Heart left ventricle (tissue), 13 donors: ENCODE measurements around the gene N4BP2L1.

ENCODE experiments used
- POLR2A ChIP-seq, 2 donors: fragments of 450-650 bp; IDR thresholded peaks; one replicate each; pipeline ENCODE4 v1.6.1; 2017; ENCODE audit warnings: antibody characterized with exemption in 2 of 2, mild to moderate bottlenecking in 2 of 2, moderate library complexity in 2 of 2
- TF ChIP-seq, protein P1 (sequence below), 12 donors: fragments of 200-600 bp; sonication (generic) in 4 of 12; IDR thresholded peaks; one replicate each; pipeline versions ENCODE4 v1.5.0 to v1.8.0; 2018 to 2022; ENCODE audit warnings: antibody characterized with exemption in 12 of 12, mild to moderate bottlenecking in 5 of 12
- donor health status: ischemic (EF 13 %, LVEDD 7.1; RV severe dilation, severe dysfunction).
- donor health status: DM: no; HTN: yes; CAD: no.
- donor health status: DM: no; HTN: no; CAD: no.
- donor health status: ischemic (EF 25% LVEDD 6.9; RV normal size, moderate dysfunction).
- donor health status: ischemic (EF 25% LVEDD 5.7; RV mildly dilated, moderate dysfunction).
- donor health status: ischemic (EF 35%, LVEDD 5.7; RV mildly dilated, moderate dysfunction).
- donor health status: nonischemic (EF 11% LVEDD 7.7; RV severe dilation, severe dysfunction).
- donor health status: DM: yes; HTN: yes; CAD: no.
- donor health status: PGD.
- donor health status: ischemic (EF 29% LVEDD 5.4; RV normal size, mild dysfunction).
- donor health status: nonischemic (EF 23%, LVEDD 6.1; RV moderate dilation, normal function).

DNA sequence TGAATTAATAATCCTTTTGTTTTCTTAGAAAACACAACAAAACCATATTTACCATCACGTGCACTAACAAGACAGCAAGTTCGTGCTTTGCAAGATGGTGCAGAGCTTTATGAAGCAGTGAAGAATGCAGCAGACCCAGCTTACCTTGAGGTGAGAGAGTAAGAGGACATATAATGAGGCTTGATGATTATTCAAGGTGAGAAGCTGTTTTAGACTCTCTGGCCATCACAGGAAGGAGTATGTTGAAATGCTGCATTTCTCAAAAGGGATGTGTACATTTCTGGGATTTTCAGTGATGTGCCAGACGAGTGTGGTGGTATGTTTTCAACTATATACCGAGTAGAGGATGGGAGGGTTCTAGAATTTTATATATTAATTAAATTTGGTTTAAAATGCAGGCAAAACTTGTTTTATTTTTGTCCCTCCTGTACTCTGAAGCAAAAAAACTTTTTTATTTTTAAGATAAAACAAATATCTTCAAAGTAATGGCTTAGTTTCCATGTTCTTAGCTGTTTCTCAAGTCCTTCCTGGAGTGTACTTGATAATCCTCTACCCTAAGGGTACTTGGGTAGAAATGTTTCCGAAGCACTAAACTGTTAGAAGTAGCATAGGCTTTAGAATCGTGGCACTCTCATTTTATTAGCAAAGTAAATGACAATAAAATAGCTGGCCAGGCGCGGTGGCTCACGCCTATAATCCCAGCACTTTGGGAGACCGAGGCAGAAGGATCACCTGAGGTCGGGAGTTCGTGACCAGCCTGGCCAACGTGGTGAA lies 51.1 kb downstream of the N4BP2L1 start:
- TF ChIP-seq, protein P1, sequence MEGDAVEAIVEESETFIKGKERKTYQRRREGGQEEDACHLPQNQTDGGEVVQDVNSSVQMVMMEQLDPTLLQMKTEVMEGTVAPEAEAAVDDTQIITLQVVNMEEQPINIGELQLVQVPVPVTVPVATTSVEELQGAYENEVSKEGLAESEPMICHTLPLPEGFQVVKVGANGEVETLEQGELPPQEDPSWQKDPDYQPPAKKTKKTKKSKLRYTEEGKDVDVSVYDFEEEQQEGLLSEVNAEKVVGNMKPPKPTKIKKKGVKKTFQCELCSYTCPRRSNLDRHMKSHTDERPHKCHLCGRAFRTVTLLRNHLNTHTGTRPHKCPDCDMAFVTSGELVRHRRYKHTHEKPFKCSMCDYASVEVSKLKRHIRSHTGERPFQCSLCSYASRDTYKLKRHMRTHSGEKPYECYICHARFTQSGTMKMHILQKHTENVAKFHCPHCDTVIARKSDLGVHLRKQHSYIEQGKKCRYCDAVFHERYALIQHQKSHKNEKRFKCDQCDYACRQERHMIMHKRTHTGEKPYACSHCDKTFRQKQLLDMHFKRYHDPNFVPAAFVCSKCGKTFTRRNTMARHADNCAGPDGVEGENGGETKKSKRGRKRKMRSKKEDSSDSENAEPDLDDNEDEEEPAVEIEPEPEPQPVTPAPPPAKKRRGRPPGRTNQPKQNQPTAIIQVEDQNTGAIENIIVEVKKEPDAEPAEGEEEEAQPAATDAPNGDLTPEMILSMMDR (IDR thresholded peaks at IDR 0.05): no peak
- no peak for TF ChIP-seq POLR2A (IDR thresholded peaks at IDR 0.05)
